IMR-90 (cell line): Measurements from ENCODE around the gene ZNF597.

ENCODE experiments used
- CEBPB ChIP-seq: IDR thresholded peaks from 2 replicates; pipeline ENCODE4 v1.6.1; 2012; ENCODE audit warnings: low read depth, low read length, improper control_type of control experiment
- CHD1 ChIP-seq: IDR thresholded peaks from 2 replicates; pipeline ENCODE4 v1.6.1; 2012; ENCODE audit warnings: low read depth, low read length, improper control_type of control experiment
- CTCF ChIP-seq: conservative IDR thresholded peaks from 2 replicates; pipeline ENCODE4 v1.5.1; 2012; ENCODE audit warnings: mild to moderate bottlenecking, low read depth, low read length, improper control_type of control experiment
- MAZ ChIP-seq: IDR thresholded peaks from 2 replicates; pipeline ENCODE4 v1.6.1; 2012; ENCODE audit warnings: low read depth, mild to moderate bottlenecking, low read length, improper control_type of control experiment, moderate library complexity, borderline replicate concordance
- POLR2A ChIP-seq: IDR thresholded peaks from 2 replicates; pipeline ENCODE4 v1.6.1; 2012; ENCODE audit warnings: mild to moderate bottlenecking, low read depth, low read length
- RAD21 ChIP-seq: IDR thresholded peaks from 2 replicates; pipeline ENCODE4 v1.6.1; 2012; ENCODE audit warnings: low read length, improper control_type of control experiment

GRCh38 chr16:3484318-3485096 lies 41.2 kb upstream of the ZNF597 start:
- TF ChIP-seq CTCF = no peak
- TF ChIP-seq POLR2A = no peak
- no peak for TF ChIP-seq RAD21
- TF ChIP-seq CHD1 = no peak
- TF ChIP-seq MAZ = no peak
- TF ChIP-seq CEBPB = no peak
